K562 (cell line): ENCODE results near the gene MAD2L1.

Experiments used
- CTCF ChIP-seq, 3 experiments: IDR thresholded peaks in 2 of 3; conservative IDR thresholded peaks in 1 of 3; 2 replicates each; pipeline ENCODE4 v1.5.1; 2011 to 2012; ENCODE audit warnings: low read length in 3 of 3, mild to moderate bottlenecking in 3 of 3, control low read depth in 2 of 3, improper control_type of control experiment in 1 of 3, inconsistent platforms in 1 of 3, low read depth in 1 of 3, mixed read lengths in 1 of 3, moderate library complexity in 1 of 3; ENCODE audit not compliant: insufficient read depth in 2 of 3
- EGR1 ChIP-seq: fragments of 450-650 bp; conservative IDR thresholded peaks from 2 replicates; pipeline ENCODE4 v1.6.1; 2017; ENCODE audit warnings: mild to moderate bottlenecking
- EZH2 ChIP-seq: IDR thresholded peaks from 2 replicates; pipeline ENCODE4 v1.6.1; 2012; ENCODE audit warnings: low read depth, mild to moderate bottlenecking, inconsistent platforms, low read length, borderline replicate concordance
- SUPT5H ChIP-seq: fragments of 450-650 bp; IDR thresholded peaks from 2 replicates; pipeline ENCODE4 v1.6.1; 2016
- TFE3 ChIP-seq: fragments of 450-650 bp; formaldehyde crosslinking; IDR thresholded peaks from 2 replicates; pipeline ENCODE4 v1.4.0; 2020; ENCODE audit warnings: mild to moderate bottlenecking, mixed read lengths

GRCh38 chr4:120088507-120088906 is 21.9 kb upstream of the MAD2L1 start:
- TF ChIP-seq TFE3 (CRISPR knock-in tag) (no peak), CTCF (IDR thresholded peaks at IDR 0.05 in 2 of 3, conservative IDR thresholded peaks at IDR 0.05 in 1 of 3; ENCODE audit: insufficient read depth in 2 of 3, low read depth in 1 of 3, low read length in 3 of 3) (no peak), EZH2 (no peak), SUPT5H (no peak), EGR1 (no peak)
